Psoas muscle (tissue), 8 donors: ENCODE data around the gene CDH3. TPM values are rescaled to one million over a fixed set of nuclear protein-coding genes. Genes with fewer than 3 reads are reported as not detected.

Source experiments
- ATAC-seq, 4 donors: fragments of 200-7000 bp; cut with Tn5 transposase; one replicate each; pipeline ENCODE4 v1.9.1; 2020; ENCODE audit warnings: moderate library complexity in 3 of 4, mild to moderate bottlenecking in 2 of 4
- DNase-seq, 2 donors: peaks; one replicate each; pipeline ENCODE4 v3.0.0-alpha.2; 2020
- H3K27ac ChIP-seq: fragments of 200-600 bp; one replicate; pipeline ENCODE4 v1.8.0; 2022
- H3K27me3 ChIP-seq, 3 donors: fragments of 200-600 bp in 1 of 3; one replicate each; pipeline versions ENCODE4 v1.6.1 to v1.8.0; 2013 to 2022; ENCODE audit warnings: low read length in 2 of 3, mild to moderate bottlenecking in 2 of 3, moderate library complexity in 1 of 3; ENCODE audit not compliant: insufficient read depth in 3 of 3
- H3K36me3 ChIP-seq, 2 donors: fragments of 200-600 bp in 1 of 2; one replicate each; pipeline versions ENCODE4 v1.6.1 to v1.8.0; 2013 to 2022; ENCODE audit warnings: low read depth in 1 of 2, mild to moderate bottlenecking in 1 of 2, moderate library complexity in 1 of 2; ENCODE audit not compliant: insufficient read depth in 1 of 2
- H3K4me1 ChIP-seq: fragments of 200-600 bp; one replicate; pipeline ENCODE4 v1.8.0; 2022
- H3K4me3 ChIP-seq: fragments of 200-600 bp; one replicate; pipeline ENCODE4 v1.8.0; 2022; ENCODE audit warnings: mild to moderate bottlenecking
- H3K9me3 ChIP-seq: fragments of 200-600 bp; one replicate; pipeline ENCODE4 v1.8.0; 2022
- CTCF ChIP-seq: fragments of 200-600 bp; IDR thresholded peaks from one replicate; pipeline ENCODE4 v1.8.0; 2022; ENCODE audit warnings: antibody characterized with exemption
- WGBS, 3 donors: extraction: QIAGEN DNeasy Blood & Tissue Kit; methylation state at CpG; one replicate each; pipeline versions ENCODE4 v1.1.6 to v1.1.7; 2013; 5-methylcytosine and 5-hydroxymethylcytosine counted together
- intact Hi-C, 2 donors: fragments of 100-400 bp; cut with DNase I; formaldehyde crosslinking; loops; one replicate each; pipeline versions ENCODE4 v1.11.0 to v1.14.2; 2022
- long read RNA-seq, 2 donors: library from polyadenylated mRNA; unstranded; transcript quantifications; one replicate each; pipeline ENCODE4 v2.0.0, GENCODE V29; 2021
- polyA plus RNA-seq, 3 donors: library from polyadenylated mRNA; stranded (reverse); fragments of 200-250 nt; gene quantifications; one replicate each; pipeline ENCODE4 v1.2.3, GENCODE V29; 2013
- total RNA-seq, 4 donors: library from RNA; stranded (reverse); fragmentation: NEBNext Ultra II Directional in 2 of 4; extraction: Animal tissue kit (Norgen Biotek cat#: 25700) in 2 of 4; gene quantifications; one replicate each; pipeline versions ENCODE4 v1.2.1 to v1.2.4, GENCODE V29; 2021 to 2023
- donor health status: healthy with polysubstance abuse.
- donor health status: DM: no; HTN: no; CAD: no; lungs with moderate emphysema.
- donor health status: Bipolar disorder and iron deficiency.
- donor health status: healthy.
- donor health status: DM: yes; HTN: yes; CAD: no.
- donor health status: DM: no; HTN: no; CAD: no.
- donor health status: DM: no; HTN: no; CAD: no.
- donor health status: DM: yes; HTN: yes; CAD: no.

CDH3 gene
- total RNA-seq = not detected
- under 1 TPM in 2 of 3 donors, not detected in 1; 0.05 to 0.21 TPM for polyA plus RNA-seq
- long read RNA-seq, donor 1 = 0 reads
- long read RNA-seq, donor 2 = 0 reads

GRCh38 chr16:68644715-68645493 is at the start of gene CDH3:
Gene CDH3, plus strand, starts transcription at chr16:68645310. Its CDS starts 70 bp downstream, at chr16:68645380.
- intact Hi-C loops = no loop called here
- H3K27ac ChIP-seq = no peak within 1 kb of the TSS
- H3K36me3 ChIP-seq = no peaks in the 10 kb centered on the region
- ATAC-seq (no peak), DNase-seq (no peak)
- no peaks in the 10 kb centered on the region for H3K9me3 ChIP-seq
- 1% methylated on average over 42 to 53 of the region's 53 CpGs for WGBS, 3 donors
- peaks cover 10% of the 10 kb centered on the region for H3K4me1 ChIP-seq
- no peak for TF ChIP-seq CTCF
- peaks cover 4 to 70% (median 29%) of the 10 kb centered on the region in 3 donors for H3K27me3 ChIP-seq
- no peak within 1 kb of the TSS for H3K4me3 ChIP-seq

- Histone ChIP-seq H3K27me3 (no peaks in the 10 kb centered on the region), H3K36me3 (peaks cover 0 to 7% of the 10 kb centered on the region in 2 donors), H3K4me3 (no peak overlapping the region), H3K4me1 (no peaks in the 10 kb centered on the region), H3K9me3 (no peaks in the 10 kb centered on the region), H3K27ac (no peak overlapping the region)
- DNase-seq (no peak), ATAC-seq (no peak)
- TF ChIP-seq CTCF = no peak
- 87 to 94% (median 90%) methylated on average over 6 of the region's 6 CpGs for WGBS, 3 donors
- intact Hi-C loops = no loop called here
Observed at GRCh38 chr16:68596266-68596665, 48.8 kb upstream of the CDH3 start.

DNA sequence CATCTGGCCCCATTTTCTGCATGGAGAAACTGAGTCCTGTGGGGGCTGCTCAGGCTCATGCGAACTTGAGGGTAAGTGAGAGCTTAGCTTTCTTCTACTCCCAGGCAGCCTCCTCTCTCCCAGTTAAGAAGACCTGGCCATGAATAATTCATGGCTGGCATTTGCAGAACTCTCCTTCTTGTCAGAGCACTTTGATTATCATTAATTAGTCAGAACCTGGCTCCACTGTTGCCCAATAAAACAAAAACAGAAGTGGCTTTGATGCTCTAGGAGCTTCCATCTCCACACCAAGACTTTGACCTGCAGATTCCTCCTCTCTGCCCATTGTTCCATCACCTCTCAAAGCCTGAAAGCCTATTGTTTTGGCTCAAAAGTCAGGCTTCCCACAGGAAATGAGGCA is 45.5 kb upstream of the CDH3 start:
- Histone ChIP-seq H3K27ac (no peak overlapping the region), H3K9me3 (no peaks in the 10 kb centered on the region), H3K4me3 (no peak overlapping the region), H3K36me3 (no peaks in the 10 kb centered on the region), H3K4me1 (no peaks in the 10 kb centered on the region), H3K27me3 (no peaks in the 10 kb centered on the region)
- 96 to 100% (median 98%) methylated on average over 1 of the region's 1 CpG for WGBS, 3 donors
- ATAC-seq = no peak
- no peak for DNase-seq
- intact Hi-C loops = no loop called here
- TF ChIP-seq CTCF = no peak

- TF ChIP-seq CTCF = no peak
- Histone ChIP-seq H3K4me3 (no peak overlapping the region), H3K27ac (no peak overlapping the region), H3K27me3 (no peaks in the 10 kb centered on the region), H3K36me3 (no peaks in the 10 kb centered on the region), H3K4me1 (no peaks in the 10 kb centered on the region), H3K9me3 (no peaks in the 10 kb centered on the region)
- intact Hi-C loops = no loop called here
- no peak for ATAC-seq
- no peak for DNase-seq
- WGBS, 3 donors = 56 to 59% (median 57%) methylated on average over 5 of the region's 5 CpGs
Observed at GRCh38 chr16:68605746-68606145, 39.4 kb upstream of the CDH3 start.
